ENCODE measurements around the gene HSD17B12. TPM values are rescaled to one million over a fixed set of nuclear protein-coding genes. Genes with fewer than 3 reads are reported as not detected.

The HSD17B12 gene
- polyA plus RNA-seq, 1 donor from 2014 or later, result 58.8 TPM

DNA sequence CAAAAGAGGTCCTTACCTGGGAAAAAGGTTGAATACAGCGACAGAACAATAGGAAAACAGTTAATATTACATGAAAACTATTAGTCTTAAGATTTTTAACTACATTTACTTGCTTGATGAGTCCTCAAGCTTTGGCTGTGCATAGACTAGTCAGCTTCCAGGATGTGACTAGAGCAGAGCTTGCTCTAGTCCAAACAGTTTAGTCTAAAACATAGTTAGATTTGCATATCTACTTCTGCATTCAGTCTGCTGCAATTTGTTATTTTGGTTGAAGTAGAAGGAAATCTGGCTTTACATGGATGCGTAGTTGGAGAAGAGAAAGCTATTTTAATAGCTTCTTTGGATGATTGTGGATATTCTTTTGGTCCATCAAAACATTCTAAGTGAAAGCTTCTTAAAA, 104.8 kb downstream of the HSD17B12 start:
- no peak overlapping the region for H2AFZ ChIP-seq (ENCODE audit: low read depth, low read length)

GRCh38 chr11:43786016-43786415, 105.5 kb downstream of the HSD17B12 start:
- no peak overlapping the region for H3K4me2 ChIP-seq (ENCODE audit: low read length)
- H3K27me3 ChIP-seq (ENCODE audit: insufficient read depth, low read depth, low read length), result no peaks in the 10 kb centered on the region
- H4K20me1 ChIP-seq (ENCODE audit: insufficient read depth), result no peaks in the 10 kb centered on the region
- H3K9ac ChIP-seq (ENCODE audit: low read length), result no peak overlapping the region
- H3K27ac ChIP-seq (ENCODE audit: low read length), result no peak overlapping the region
- no peaks in the 10 kb centered on the region for H3K36me3 ChIP-seq (ENCODE audit: insufficient read depth, low read length)
- H3K9me3 ChIP-seq (ENCODE audit: low read length), result no peaks in the 10 kb centered on the region
- no peak overlapping the region for H3K4me3 ChIP-seq (ENCODE audit: low read length)
- H2AFZ ChIP-seq (ENCODE audit: low read depth, low read length), result no peak overlapping the region
- no peaks in the 10 kb centered on the region for H3K79me2 ChIP-seq (replicated peaks; ENCODE audit: insufficient read depth, low read length)
- no peaks in the 10 kb centered on the region for H3K9me2 ChIP-seq (ENCODE audit: insufficient read depth, low read length)
- H3F3A ChIP-seq (ENCODE audit: insufficient read depth, low read length, poor library complexity, severe bottlenecking), result no peaks in the 10 kb centered on the region
- TF ChIP-seq RAD21 (conservative IDR thresholded peaks at IDR 0.05), result no peak
- TF ChIP-seq TAF1 (IDR thresholded peaks at IDR 0.05; ENCODE audit: low read depth), result no peak
- TF ChIP-seq REST (IDR thresholded peaks at IDR 0.05; ENCODE audit: borderline replicate concordance), result no peak
- TF ChIP-seq SMC3 (conservative IDR thresholded peaks at IDR 0.05; ENCODE audit: poor library complexity), result no peak
- no peak for TF ChIP-seq POLR2AphosphoS5 (IDR thresholded peaks at IDR 0.05)
- TF ChIP-seq MXI1 (conservative IDR thresholded peaks at IDR 0.05; ENCODE audit: poor library complexity, severe bottlenecking), result no peak
- TF ChIP-seq, protein P1, sequence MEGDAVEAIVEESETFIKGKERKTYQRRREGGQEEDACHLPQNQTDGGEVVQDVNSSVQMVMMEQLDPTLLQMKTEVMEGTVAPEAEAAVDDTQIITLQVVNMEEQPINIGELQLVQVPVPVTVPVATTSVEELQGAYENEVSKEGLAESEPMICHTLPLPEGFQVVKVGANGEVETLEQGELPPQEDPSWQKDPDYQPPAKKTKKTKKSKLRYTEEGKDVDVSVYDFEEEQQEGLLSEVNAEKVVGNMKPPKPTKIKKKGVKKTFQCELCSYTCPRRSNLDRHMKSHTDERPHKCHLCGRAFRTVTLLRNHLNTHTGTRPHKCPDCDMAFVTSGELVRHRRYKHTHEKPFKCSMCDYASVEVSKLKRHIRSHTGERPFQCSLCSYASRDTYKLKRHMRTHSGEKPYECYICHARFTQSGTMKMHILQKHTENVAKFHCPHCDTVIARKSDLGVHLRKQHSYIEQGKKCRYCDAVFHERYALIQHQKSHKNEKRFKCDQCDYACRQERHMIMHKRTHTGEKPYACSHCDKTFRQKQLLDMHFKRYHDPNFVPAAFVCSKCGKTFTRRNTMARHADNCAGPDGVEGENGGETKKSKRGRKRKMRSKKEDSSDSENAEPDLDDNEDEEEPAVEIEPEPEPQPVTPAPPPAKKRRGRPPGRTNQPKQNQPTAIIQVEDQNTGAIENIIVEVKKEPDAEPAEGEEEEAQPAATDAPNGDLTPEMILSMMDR (IDR thresholded peaks at IDR 0.05; ENCODE audit: poor library complexity, severe bottlenecking), result no peak
- no peak for TF ChIP-seq EP300 (conservative IDR thresholded peaks at IDR 0.05; ENCODE audit: poor library complexity, severe bottlenecking)

More for the DNA sequence above, 104.8 kb downstream of the HSD17B12 start:
- Histone ChIP-seq H3K9me2 (ENCODE audit: insufficient read depth, low read length) (no peaks in the 10 kb centered on the region), H4K20me1 (ENCODE audit: insufficient read depth) (no peaks in the 10 kb centered on the region), H3F3A (ENCODE audit: insufficient read depth, low read length, poor library complexity, severe bottlenecking) (no peaks in the 10 kb centered on the region), H3K79me2 (replicated peaks; ENCODE audit: insufficient read depth, low read length) (no peaks in the 10 kb centered on the region), H3K36me3 (ENCODE audit: insufficient read depth, low read length) (no peaks in the 10 kb centered on the region), H3K9me3 (ENCODE audit: low read length) (no peaks in the 10 kb centered on the region), H3K9ac (ENCODE audit: low read length) (no peak overlapping the region), H3K4me3 (ENCODE audit: low read length) (no peak overlapping the region), H3K4me2 (ENCODE audit: low read length) (no peak overlapping the region), H3K27me3 (ENCODE audit: insufficient read depth, low read depth, low read length) (no peaks in the 10 kb centered on the region), H3K27ac (ENCODE audit: low read length) (no peak overlapping the region)
- no peak for TF ChIP-seq REST (IDR thresholded peaks at IDR 0.05; ENCODE audit: borderline replicate concordance)
- no peak for TF ChIP-seq MXI1 (conservative IDR thresholded peaks at IDR 0.05; ENCODE audit: poor library complexity, severe bottlenecking)
- TF ChIP-seq EZH2 (IDR thresholded peaks at IDR 0.05; ENCODE audit: borderline replicate concordance, insufficient read depth, low read length, poor library complexity, severe bottlenecking), result no peak
- no peak for TF ChIP-seq TAF1 (IDR thresholded peaks at IDR 0.05; ENCODE audit: low read depth)
- no peak for TF ChIP-seq POLR2AphosphoS5 (IDR thresholded peaks at IDR 0.05)
- no peak for TF ChIP-seq EP300 (conservative IDR thresholded peaks at IDR 0.05; ENCODE audit: poor library complexity, severe bottlenecking)
- TF ChIP-seq SMC3 (conservative IDR thresholded peaks at IDR 0.05; ENCODE audit: poor library complexity), result no peak
- TF ChIP-seq, protein P1 (IDR thresholded peaks at IDR 0.05; ENCODE audit: poor library complexity, severe bottlenecking), result no peak
- no peak for TF ChIP-seq RAD21 (conservative IDR thresholded peaks at IDR 0.05)

All from neural cell (in vitro differentiated cells).